ENCODE data around the gene CHN1. TPM values are rescaled to one million over a fixed set of nuclear protein-coding genes. Genes with fewer than 3 reads are reported as not detected.

Gene CHN1
- total and polyA plus RNA-seq, 2 of the 8 experiments (the other 6 are each of a cell fraction or from before 2014, with no cell fraction given), result 54.0 to 65.7 TPM

DNA sequence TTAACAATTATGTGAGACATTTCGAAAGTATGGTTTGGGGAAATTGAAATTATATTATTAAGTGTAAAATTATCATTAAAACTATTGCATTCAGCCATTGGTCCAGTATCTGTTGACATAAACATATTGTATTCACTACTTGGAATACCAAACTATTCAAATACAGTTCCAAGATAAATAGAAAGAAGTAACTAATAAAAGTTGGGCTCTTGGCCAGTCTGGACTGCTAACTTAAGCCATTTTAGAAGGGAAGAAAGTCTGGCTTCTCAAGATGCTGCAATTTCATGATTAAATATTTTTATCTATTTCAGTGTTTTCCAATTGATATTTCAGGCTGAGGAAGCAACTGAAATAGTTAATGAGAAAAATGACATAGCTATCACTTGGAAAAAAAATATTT lies 131.1 kb downstream of the CHN1 start:
- Histone ChIP-seq H2BK5ac (ENCODE audit: low read depth, low read length) (no peak overlapping the region), H3K14ac (ENCODE audit: insufficient read length) (no peak overlapping the region), H4K8ac (ENCODE audit: extremely low read depth, insufficient read depth, low read length) (no peak overlapping the region), H2AK5ac (ENCODE audit: low read depth, low read length) (no peak overlapping the region), H3K56ac (replicated peaks; ENCODE audit: insufficient read length, low read depth, low read length) (no peak overlapping the region), H4K20me1 (replicated peaks in 1 of 2; ENCODE audit: control insufficient read depth in 1 of 2, insufficient read depth in 2 of 2, low read length in 2 of 2) (no peaks in the 10 kb centered on the region), H2BK20ac (ENCODE audit: low read length) (no peak overlapping the region), H3K9me3 (ENCODE audit: insufficient read depth in 2 of 2, low read depth in 1 of 2, low read length in 1 of 2) (no peaks in the 10 kb centered on the region), H3K27ac (ENCODE audit: low read depth, low read length) (no peak overlapping the region), H3K36me3 (ENCODE audit: control insufficient read depth in 2 of 4, insufficient read depth in 4 of 4, low read length in 3 of 4) (peaks cover 0 to 4% (median 1%) of the 10 kb centered on the region in 4 experiments; a peak in 2 of 8 replicates), H3K9ac (replicated peaks in 1 of 4; ENCODE audit: extremely low read depth in 1 of 4, low read depth in 3 of 4, low read length in 3 of 4) (no peak overlapping the region), H2BK12ac (ENCODE audit: low read depth, low read length) (no peak overlapping the region), H3K27me3 (replicated peaks in 1 of 4; ENCODE audit: control insufficient read depth in 3 of 4, extremely low read depth in 1 of 4, insufficient read depth in 3 of 4, low read length in 3 of 4) (no peaks in the 10 kb centered on the region), H2BK15ac (ENCODE audit: low read length) (no peak overlapping the region), H3K79me2 (ENCODE audit: control insufficient read depth in 1 of 2, insufficient read depth in 2 of 2, low read length in 2 of 2) (peaks cover 0 to 2% of the 10 kb centered on the region in 2 experiments; a peak in 1 of 4 replicates), H3K4me1 (replicated peaks in 1 of 4; ENCODE audit: control insufficient read depth in 3 of 4, insufficient read depth in 4 of 4, low read length in 3 of 4) (peaks cover 0 to 6% (median 4%) of the 10 kb centered on the region in 4 experiments; a peak in 3 of 7 replicates), H3K23ac (ENCODE audit: insufficient read length) (no peak overlapping the region), H3K4me2 (ENCODE audit: insufficient read depth in 1 of 2, low read depth in 2 of 2, low read length in 2 of 2) (no peak overlapping the region), H2BK120ac (replicated peaks; ENCODE audit: low read depth, low read length) (no peak overlapping the region), H3K23me2 (ENCODE audit: low read depth, low read length) (no peaks in the 10 kb centered on the region), H3K4me3 (ENCODE audit: extremely low read depth in 1 of 4, insufficient read depth in 2 of 4, low read depth in 3 of 4, low read length in 4 of 4) (no peak overlapping the region), H3K4ac (replicated peaks; ENCODE audit: insufficient read length, low read depth, low read length) (no peak overlapping the region), H4K91ac (replicated peaks; ENCODE audit: insufficient read length, low read length) (no peak overlapping the region), H4K5ac (ENCODE audit: insufficient read length, low read depth, low read length) (no peak overlapping the region), H3K79me1 (ENCODE audit: low read depth, low read length) (no peaks in the 10 kb centered on the region), H3K18ac (ENCODE audit: extremely low read depth, low read length) (no peak overlapping the region), H2AFZ (ENCODE audit: low read length) (no peak overlapping the region)
- DNase-seq (ENCODE audit: low read depth in 1 of 2, low spot score in 2 of 2) (no peak), FAIRE-seq (no peak)
- CTCF ChIA-PET (ENCODE audit: partially characterized antibody), result no interaction called here
- TF ChIP-seq TAF1 (IDR thresholded peaks at IDR 0.05; ENCODE audit: low read depth, low read length) (no peak), SUZ12 (IDR thresholded peaks at IDR 0.05; ENCODE audit: low read length) (no peak), CHD2 (IDR thresholded peaks at IDR 0.05; ENCODE audit: low read length) (no peak), CBX8 (IDR thresholded peaks at IDR 0.05; ENCODE audit: borderline replicate concordance, low read depth, low read length) (no peak), BCL11A (IDR thresholded peaks at IDR 0.05; ENCODE audit: low read depth in 2 of 2, low read length in 2 of 2) (no peak)
- 86 to 100% methylated on average over 1 of the region's 1 CpG for WGBS, 2 experiments (ENCODE audit: extremely low coverage in 1 of 2, insufficient coverage in 1 of 2, insufficient read length in 1 of 2, insufficient replicate concordance in 2 of 2, low coverage in 1 of 2, low lambda C conversion rate in 2 of 2, missing lambda C conversion rate in 1 of 2)
- POLR2A ChIA-PET (ENCODE audit: partially characterized antibody), result interaction anchor here (0.9 kb wide), 1 partner anchor 9 kb away, joined by 3 read pairs; no protein-coding TSS in a partner anchor

Data from H1 (cell line).